Ishikawa (cell line): ENCODE measurements around the gene CREBL2.

Source experiments
- CEBPB ChIP-seq: IDR thresholded peaks from 2 replicates; pipeline ENCODE4 v1.6.1; 2012
- CREB1 ChIP-seq: IDR thresholded peaks from 2 replicates; pipeline ENCODE4 v1.6.1; 2012; ENCODE audit warnings: low read depth
- EGR1 ChIP-seq: IDR thresholded peaks from 2 replicates; pipeline ENCODE4 v1.6.1; 2012
- EP300 ChIP-seq: IDR thresholded peaks from 2 replicates; pipeline ENCODE4 v1.6.1; 2012; ENCODE audit warnings: borderline replicate concordance
- FOXM1 ChIP-seq: IDR thresholded peaks from 2 replicates; pipeline ENCODE4 v1.6.1; 2012; ENCODE audit warnings: low read depth, borderline replicate concordance
- NFIC ChIP-seq: IDR thresholded peaks from 2 replicates; pipeline ENCODE4 v1.6.1; 2012
- RAD21 ChIP-seq: IDR thresholded peaks from 2 replicates; pipeline ENCODE4 v1.6.1; 2012; ENCODE audit warnings: low read depth
- TAF1 ChIP-seq: IDR thresholded peaks from 2 replicates; pipeline ENCODE4 v1.6.1; 2012; ENCODE audit warnings: low read depth, mild to moderate bottlenecking
- TCF12 ChIP-seq: IDR thresholded peaks from 2 replicates; pipeline ENCODE4 v1.6.1; 2012; ENCODE audit warnings: low read depth
- TEAD4 ChIP-seq: IDR thresholded peaks from 2 replicates; pipeline ENCODE4 v1.6.1; 2012
- YY1 ChIP-seq: IDR thresholded peaks from 2 replicates; pipeline ENCODE4 v1.6.1; 2012; ENCODE audit warnings: low read depth
- ZBTB7A ChIP-seq: IDR thresholded peaks from 2 replicates; pipeline ENCODE4 v1.6.1; 2012; ENCODE audit warnings: low read depth
- TF ChIP-seq, protein P1 (sequence below): IDR thresholded peaks from 2 replicates; pipeline ENCODE4 v1.6.1; 2012; ENCODE audit warnings: low read depth, mild to moderate bottlenecking
- TF ChIP-seq, protein P2 (sequence below): IDR thresholded peaks from 2 replicates; pipeline ENCODE4 v1.6.1; 2012
- TF ChIP-seq, protein P3 (sequence below): IDR thresholded peaks from 2 replicates; pipeline ENCODE4 v1.6.1; 2012

CREBL2 gene

DNA sequence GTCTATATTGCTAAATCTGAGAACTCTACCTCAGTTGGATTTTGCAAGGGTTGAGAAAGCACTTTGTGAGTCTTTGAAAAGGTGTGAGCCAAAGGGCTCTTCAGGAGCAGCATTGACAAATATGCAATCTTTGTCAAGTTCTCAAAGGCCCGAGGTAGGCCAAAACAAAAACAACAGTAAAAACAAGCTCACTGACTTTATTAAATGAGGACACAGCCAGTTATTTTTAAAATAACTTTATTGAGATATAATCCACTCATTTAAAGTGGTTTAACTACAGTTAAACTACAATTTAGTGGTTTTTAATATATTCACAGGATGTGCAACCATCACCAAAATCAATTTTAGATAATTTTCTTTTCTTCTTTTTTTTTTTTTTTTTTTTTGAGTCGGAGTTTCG lies 2.0 kb upstream of the CREBL2 start:
- TF ChIP-seq, protein P1, sequence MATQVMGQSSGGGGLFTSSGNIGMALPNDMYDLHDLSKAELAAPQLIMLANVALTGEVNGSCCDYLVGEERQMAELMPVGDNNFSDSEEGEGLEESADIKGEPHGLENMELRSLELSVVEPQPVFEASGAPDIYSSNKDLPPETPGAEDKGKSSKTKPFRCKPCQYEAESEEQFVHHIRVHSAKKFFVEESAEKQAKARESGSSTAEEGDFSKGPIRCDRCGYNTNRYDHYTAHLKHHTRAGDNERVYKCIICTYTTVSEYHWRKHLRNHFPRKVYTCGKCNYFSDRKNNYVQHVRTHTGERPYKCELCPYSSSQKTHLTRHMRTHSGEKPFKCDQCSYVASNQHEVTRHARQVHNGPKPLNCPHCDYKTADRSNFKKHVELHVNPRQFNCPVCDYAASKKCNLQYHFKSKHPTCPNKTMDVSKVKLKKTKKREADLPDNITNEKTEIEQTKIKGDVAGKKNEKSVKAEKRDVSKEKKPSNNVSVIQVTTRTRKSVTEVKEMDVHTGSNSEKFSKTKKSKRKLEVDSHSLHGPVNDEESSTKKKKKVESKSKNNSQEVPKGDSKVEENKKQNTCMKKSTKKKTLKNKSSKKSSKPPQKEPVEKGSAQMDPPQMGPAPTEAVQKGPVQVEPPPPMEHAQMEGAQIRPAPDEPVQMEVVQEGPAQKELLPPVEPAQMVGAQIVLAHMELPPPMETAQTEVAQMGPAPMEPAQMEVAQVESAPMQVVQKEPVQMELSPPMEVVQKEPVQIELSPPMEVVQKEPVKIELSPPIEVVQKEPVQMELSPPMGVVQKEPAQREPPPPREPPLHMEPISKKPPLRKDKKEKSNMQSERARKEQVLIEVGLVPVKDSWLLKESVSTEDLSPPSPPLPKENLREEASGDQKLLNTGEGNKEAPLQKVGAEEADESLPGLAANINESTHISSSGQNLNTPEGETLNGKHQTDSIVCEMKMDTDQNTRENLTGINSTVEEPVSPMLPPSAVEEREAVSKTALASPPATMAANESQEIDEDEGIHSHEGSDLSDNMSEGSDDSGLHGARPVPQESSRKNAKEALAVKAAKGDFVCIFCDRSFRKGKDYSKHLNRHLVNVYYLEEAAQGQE: no peak
- TF ChIP-seq EP300 (no peak), CREB1 (no peak), TEAD4 (no peak), CEBPB (no peak), YY1 (no peak), NFIC (no peak), FOXM1 (no peak), TAF1 (no peak)
- TF ChIP-seq, protein P2, sequence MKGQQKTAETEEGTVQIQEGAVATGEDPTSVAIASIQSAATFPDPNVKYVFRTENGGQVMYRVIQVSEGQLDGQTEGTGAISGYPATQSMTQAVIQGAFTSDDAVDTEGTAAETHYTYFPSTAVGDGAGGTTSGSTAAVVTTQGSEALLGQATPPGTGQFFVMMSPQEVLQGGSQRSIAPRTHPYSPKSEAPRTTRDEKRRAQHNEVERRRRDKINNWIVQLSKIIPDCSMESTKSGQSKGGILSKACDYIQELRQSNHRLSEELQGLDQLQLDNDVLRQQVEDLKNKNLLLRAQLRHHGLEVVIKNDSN: no peak
- TF ChIP-seq, protein P3, sequence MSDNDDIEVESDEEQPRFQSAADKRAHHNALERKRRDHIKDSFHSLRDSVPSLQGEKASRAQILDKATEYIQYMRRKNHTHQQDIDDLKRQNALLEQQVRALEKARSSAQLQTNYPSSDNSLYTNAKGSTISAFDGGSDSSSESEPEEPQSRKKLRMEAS: no peak

DNA sequence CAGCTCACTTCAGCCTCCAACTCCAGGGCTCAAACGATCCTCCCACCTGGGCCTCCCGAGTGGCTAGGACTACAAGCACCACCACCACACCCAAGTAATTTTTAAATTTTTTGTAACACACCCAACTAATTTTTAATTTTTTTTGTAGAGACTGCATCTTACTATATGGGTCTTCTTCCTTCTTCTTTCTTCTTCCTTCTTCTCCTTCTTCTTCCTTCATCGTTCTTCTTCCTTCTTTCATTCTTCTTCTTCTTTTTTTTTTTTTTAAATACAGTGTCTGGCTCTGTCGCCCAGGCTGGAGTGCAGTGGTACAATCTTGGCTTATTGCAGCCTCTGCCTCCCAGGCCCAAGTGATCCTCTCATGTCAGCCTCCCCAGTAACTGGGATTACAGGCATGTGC lies 965 bp upstream of the CREBL2 start:
- TF ChIP-seq, protein P1: no peak
- TF ChIP-seq TCF12: no peak
- no peak for TF ChIP-seq ZBTB7A
- no peak for TF ChIP-seq TEAD4
- TF ChIP-seq EGR1: no peak
- no peak for TF ChIP-seq CREB1
- no peak for TF ChIP-seq YY1
- TF ChIP-seq, protein P2: no peak
- TF ChIP-seq EP300: no peak
- TF ChIP-seq RAD21: no peak
- TF ChIP-seq TAF1: no peak
- TF ChIP-seq FOXM1: no peak
- TF ChIP-seq NFIC: no peak
- no peak for TF ChIP-seq CEBPB
- TF ChIP-seq, protein P3: no peak

DNA sequence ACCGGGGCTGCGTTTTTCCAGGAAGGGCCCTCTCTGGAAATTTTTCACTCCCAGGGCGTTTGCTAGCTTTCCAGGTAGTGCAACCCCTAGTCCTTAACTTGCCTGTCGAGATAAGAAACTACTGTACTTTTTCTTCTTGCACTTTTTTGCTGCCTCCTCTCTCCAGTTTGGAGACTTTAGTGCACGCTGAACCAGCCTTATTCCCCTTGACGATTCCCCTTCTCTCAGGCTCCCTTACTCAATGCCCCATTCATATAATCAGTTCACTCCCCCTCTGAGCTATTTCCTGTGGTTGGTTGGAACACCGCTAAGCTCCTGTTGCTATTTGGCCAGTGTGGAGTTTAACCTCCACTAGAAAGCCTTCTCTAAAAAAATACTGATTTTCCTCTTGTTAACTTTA lies 682 bp downstream of the CREBL2 start:
- no peak for TF ChIP-seq YY1
- TF ChIP-seq TEAD4: no peak
- TF ChIP-seq CEBPB: no peak
- TF ChIP-seq EGR1: no peak
- no peak for TF ChIP-seq TAF1
- no peak for TF ChIP-seq FOXM1
- TF ChIP-seq, protein P1: no peak
- no peak for TF ChIP-seq TCF12
- TF ChIP-seq NFIC: no peak
- TF ChIP-seq RAD21: no peak
- TF ChIP-seq, protein P3: no peak
- no peak for TF ChIP-seq ZBTB7A

DNA sequence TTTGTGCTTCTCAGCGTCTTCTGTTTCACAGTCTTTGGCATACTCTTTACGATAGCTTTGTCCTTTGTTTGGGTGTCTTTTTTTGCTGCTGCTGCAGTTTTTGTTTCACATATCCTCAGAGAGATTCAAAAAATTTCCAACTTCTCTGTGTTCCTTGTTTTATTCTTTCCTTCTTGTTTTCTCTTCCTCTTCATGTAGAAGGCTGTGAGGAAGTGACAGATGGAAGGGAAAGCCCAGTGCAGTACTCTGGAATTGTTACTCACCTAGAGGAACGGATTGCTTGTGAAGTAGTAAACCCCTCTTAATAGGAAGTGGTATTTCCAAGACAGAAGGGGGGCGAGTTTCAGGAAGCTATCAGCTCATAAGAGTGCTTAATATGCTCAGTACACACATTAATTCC lies 1.7 kb downstream of the CREBL2 start:
- TF ChIP-seq TCF12 (no peak), FOXM1 (no peak), EGR1 (no peak), EP300 (no peak), TAF1 (no peak), CEBPB (no peak), YY1 (no peak), ZBTB7A (no peak), TEAD4 (no peak), CREB1 (no peak), NFIC (no peak), RAD21 (no peak)
- TF ChIP-seq, protein P3: no peak
- TF ChIP-seq, protein P2: no peak
- TF ChIP-seq, protein P1: no peak
